NOMO-1 (cell line): ENCODE measurements around the gene NUP85.
"Not testable (repeated sequence)": the region's sequence is repeated elsewhere in the genome, so short reads cannot be mapped to it uniquely, and the experiment has no call there.

Experiments
- DNase-seq, 2 experiments: peaks; one replicate each; lab custom pipeline; 2025; ENCODE audit not compliant: unreplicated experiment in 2 of 2; lab: John Stamatoyannopoulos, UW

The NUP85 gene, protein sequence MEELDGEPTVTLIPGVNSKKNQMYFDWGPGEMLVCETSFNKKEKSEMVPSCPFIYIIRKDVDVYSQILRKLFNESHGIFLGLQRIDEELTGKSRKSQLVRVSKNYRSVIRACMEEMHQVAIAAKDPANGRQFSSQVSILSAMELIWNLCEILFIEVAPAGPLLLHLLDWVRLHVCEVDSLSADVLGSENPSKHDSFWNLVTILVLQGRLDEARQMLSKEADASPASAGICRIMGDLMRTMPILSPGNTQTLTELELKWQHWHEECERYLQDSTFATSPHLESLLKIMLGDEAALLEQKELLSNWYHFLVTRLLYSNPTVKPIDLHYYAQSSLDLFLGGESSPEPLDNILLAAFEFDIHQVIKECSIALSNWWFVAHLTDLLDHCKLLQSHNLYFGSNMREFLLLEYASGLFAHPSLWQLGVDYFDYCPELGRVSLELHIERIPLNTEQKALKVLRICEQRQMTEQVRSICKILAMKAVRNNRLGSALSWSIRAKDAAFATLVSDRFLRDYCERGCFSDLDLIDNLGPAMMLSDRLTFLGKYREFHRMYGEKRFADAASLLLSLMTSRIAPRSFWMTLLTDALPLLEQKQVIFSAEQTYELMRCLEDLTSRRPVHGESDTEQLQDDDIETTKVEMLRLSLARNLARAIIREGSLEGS

DNA sequence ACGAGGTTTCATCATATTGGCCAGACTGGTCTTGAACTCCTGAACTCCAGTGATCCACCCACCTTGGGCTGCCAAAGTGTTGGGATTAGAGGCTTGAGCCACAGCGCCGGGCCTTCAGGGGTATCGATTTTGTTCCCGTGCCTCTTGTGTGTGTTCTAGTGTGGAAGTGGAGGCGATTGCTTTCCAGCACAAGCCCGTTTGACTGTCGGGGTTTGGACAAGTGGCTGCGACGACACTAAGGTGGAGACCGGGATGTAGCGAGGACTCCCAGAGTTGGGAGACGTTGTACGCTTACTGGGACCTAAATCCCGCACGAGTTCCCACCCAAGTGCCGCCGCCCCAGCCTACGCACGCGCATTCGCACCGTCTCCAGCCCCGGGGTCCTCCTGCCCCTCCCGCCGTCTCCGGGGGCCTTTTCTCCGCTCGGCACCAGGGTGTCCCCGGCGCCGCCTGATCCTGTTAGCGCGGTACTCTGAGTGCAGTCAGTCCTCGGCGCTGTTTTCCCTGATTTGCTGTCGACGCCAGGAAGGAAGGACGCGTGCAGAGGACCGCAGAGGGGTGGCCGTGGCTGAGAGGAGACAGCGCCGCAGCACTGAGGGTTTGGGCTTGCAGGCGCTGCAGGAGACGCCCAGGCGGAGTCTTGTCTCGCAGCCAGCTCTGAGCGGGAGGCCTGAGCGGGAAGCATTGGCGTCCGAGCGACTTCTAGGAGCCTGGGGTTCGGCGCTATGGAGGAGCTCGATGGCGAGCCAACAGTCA is at the start of gene NUP85:
Gene NUP85, plus strand, starts transcription at position 643 of the 756 bp plus-strand sequence. Its CDS starts 83 bp downstream, at position 726.
- peak; percentile 90 to 92 for DNase-seq

DNA sequence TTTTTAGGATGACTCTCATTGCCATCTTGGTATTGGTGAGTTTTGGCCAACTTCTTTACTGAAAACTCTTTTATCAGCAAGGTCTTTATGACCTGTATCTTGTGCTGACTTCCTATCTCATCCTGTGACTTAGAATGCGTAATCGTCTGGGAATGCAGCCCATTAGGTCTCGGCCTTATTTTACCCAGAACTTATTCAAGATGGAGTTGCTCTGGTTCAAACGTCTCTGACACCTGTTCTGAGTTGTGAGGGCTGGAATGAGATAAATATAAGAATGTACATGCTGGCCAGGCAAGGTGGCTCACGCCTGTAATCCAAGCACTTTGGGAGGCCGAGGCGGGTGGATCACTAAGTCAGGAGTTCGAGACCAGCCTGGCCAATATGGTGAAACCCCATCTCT is 47.0 kb upstream of the NUP85 start:
- DNase-seq, result not testable (repeated sequence)

DNA sequence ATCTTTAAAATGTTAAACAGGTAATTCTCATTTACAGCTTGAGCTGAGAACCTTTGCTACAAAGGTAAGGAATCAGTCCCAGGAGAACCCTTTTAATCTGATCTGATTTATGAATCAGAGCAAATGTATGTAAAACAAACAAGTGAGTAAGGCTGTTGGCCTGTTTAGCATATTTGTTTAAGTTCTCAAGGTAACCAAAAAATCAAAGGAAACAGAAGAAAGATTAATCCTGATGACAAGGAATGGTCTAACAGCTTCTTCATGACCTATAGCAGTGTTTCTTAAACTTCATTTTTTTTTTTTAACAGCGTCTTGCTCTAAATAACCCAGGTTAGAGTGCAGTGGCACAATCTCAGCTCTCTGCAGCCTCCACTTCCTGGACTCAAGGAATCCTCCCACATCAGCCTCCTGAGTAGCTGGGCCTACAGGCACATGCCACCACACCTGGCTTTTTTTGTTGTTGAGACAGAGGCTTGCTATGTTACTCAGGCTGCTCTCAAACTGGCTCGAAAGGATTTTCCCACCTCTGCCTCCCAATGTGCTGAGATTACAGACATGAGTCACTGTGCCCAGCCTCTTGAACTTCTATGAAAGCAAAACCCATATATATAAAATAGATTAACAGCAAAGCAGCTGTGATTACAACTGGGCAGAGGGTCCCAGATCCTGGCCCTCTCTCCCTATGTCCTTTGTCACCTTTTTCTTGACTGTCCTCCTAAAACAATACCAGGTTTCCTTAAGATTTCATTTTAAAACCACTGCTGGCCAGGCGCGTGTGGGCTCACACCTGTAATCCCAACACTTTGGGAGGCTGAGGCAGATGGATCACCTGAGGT is 46.1 kb upstream of the NUP85 start:
- DNase-seq, result no peak

DNA sequence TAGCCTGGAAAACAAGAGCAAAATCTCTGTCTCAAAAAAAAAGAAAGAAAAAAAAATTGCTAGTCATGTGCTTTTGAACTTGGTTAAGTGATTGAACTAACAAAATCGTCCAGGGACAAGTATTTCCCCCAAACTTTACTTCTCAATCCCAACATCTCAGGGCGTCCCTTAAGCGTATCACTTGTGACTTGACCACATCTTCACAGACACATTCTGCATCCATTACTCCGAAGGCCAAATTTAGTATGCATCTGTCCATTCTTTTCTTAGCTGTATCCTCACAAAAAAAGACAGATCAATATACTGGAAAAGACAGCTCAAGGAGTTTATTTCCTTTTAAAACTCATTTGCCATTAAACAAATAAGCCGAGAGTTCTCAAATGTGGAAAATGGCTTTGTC is 45.3 kb upstream of the NUP85 start:
- DNase-seq, result no peak

DNA sequence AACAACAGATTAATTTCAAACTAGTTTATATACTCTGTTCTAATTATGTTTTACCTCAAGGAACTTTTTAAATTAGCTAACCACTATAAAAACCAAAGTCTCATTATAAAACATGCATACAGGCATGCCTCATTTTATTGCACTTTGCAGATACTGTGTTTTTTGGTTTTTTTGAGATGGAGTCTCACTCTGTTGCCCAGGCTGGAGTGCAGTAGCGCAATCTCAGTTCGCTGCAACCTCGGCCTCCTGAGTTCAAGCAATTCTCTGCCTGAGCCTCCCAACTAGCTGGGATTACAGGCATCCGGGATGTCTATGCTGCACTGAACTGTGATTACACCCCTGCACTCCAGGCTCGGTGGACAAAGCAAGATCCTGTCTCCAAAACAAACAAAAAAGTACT is 42.4 kb upstream of the NUP85 start:
- DNase-seq, result no peak

DNA sequence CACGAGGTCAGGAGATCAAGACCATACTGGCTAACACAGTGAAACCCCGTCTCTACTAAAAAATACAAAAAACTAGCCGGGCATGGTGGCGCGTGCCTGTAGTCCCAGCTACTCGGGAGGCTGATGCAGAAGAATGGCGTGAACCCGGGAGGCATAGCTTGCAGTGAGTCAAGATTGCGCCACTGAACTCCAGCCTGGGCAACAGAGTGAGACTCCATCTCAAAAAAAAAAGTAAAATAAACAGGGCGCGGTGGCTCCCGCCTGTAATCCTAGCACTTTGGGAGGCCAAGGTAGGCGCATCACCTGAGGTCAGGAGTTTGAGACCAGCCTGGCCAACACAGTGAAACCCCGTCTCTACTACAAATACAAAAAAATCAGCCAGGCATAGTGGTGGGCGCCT is 40.9 kb upstream of the NUP85 start:
- DNase-seq, result not testable (repeated sequence)

DNA sequence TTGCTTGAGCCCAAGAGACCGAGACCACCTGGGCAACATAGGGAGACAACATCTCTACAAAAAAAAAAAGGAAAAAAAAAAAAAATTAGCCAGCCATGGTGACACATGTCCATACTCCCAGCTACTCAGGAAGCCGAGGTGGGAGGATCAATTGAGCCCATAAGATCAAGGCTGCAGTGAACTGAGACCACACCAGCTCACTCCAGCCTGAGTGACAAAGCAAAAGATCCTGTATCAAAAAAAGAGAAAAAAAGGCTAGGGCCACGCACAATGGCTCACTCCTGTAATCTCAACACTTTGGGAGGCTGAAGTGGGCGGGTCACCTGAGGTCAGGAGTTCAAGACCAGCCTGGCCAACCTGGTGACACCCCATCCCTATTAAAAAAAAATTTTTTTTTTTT is 36.5 kb upstream of the NUP85 start:
- no peak for DNase-seq

DNA sequence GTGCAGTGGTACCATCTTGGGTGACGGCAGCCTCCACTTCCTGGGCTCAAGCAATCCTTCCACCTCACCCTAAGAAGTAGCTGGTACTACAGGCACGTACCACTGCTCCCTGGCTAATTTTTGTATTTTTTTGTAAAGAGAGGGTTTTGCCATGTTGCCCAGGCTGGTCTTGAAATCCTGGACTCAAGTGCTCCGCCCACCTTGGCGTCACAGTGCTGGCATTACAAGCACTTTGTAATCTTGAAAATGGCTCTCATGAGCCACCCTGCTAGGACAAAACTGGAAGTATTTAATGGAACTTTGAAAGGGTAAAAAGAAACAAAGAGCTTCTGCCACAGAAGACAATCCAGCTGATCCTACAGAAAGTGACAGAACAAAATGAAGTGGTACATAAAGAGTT is 32.0 kb upstream of the NUP85 start:
- DNase-seq, result no peak

DNA sequence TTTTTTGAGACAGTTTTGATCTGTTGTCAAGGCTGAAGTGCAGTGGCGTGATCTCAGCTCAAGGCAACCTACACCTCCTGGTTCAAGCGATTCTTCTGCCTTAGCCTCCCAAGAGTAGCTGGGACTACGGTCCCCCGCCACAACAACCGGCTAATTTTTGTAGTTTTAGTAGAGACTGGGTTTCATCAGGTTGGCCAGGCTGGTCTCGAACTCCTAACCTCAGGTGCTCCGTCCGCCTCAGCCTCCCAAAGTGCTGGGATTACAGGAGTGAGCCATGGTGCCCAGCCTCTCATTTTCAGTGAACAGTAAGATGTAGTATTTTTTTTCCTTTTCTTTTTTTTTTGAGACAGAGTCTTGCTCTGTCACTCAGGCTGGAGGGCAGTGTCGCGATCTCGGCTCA is 30.5 kb upstream of the NUP85 start:
- DNase-seq, result no peak

DNA sequence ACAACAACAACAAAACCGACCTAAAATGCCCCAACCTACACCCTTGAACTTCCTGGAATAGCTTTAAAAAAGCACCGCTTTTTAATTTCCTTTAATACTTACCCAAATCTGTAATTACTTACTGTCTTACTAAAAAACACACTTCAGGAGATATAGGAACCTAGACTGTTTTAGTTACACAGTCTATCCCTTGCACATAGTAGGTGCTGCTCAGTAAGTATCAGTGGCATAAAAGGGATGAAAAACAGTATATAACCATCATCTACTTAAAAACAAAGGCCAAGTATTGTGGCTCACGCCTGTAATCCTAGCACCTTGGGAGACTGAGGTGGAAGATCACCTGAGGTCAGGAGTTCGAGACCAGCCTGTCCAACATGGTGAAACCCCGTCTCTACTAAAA is 28.9 kb upstream of the NUP85 start:
- DNase-seq, result no peak

DNA sequence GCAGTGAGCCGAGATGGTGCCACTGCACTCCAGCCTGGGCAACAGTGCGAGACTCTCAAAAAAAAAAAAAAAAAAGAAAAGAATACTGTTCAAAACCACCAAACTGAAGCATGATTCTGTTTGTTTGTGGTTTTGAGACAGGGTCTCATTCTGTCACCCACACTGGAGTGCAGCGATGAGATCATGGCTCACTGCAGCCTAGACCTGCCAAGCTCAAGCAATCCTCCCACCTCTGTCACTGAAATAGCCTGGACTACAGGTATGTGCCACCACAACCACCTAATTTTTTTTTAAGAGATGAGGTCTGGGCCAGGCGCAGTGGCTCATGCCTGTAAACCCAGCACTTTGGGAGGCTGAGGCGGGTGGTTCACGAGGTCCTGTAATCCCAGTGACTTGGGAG is 27.0 kb upstream of the NUP85 start:
- DNase-seq, result no peak

DNA sequence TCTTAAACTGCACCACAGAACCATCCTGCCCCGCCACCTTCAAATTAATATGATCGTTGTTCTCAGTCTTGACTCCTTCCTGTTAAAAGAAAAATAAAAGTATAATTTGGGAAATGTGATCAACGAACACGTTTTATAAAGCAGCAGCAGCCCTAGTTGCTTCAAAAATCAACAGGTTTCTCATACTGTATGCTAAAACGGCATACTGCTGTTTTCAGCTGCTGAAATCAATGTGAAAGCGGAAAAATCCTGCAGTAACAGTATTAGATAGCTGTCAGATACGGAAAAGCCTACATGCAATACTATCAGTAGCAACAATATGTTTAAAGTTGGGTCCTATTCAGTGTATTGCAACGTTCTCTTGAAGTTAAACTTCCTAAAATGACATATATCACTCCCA is 24.4 kb upstream of the NUP85 start:
- no peak for DNase-seq

DNA sequence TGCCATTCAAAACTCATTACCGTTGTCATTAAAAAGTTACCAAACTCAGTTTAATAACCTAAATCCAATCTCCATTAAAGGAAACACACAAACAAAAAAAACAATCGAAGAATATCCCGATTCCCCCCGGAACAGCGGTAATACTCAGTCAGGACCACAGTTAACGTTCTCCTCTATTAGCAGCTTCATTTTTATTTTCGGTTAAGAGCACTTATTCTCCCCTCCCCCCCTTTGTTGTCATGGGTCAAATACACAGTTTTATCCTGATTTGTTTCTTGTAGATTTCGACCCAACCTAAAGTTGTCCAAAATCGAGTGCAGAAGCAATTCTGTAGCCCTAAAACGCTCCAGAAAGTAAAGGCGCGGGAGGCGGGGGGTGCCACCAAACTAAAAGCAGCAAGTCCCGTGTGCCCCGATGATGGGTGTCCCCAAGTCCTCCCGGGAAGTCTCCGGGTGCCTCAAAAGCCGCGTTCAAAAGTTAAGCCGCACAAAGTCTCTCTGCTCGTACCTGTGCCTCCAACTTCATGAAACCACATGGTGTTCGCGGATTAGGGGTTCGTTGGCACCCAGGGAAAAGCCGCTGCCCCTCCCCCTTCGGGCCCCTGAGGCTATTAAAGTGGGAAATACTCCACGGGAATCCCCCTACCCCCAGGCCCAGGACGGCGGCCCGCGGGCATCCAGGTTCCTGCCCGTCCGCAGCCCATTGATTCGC is 23.7 kb upstream of the NUP85 start:
- peak in 1 of 2 experiments; percentile 13 for DNase-seq

DNA sequence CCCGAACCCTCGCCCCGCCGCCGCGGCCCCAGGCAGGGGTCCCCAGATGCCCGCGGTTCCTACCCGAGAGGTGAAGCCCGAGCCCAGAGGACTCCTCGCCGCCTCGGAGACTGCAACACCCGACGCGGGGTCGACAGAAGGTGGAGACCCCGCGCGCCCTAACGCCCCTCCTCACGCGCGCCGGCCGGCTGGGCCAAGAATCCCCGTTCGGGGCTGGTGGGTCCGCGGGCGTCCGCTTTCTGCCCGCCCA is 23.2 kb upstream of the NUP85 start:
- DNase-seq, result no peak

DNA sequence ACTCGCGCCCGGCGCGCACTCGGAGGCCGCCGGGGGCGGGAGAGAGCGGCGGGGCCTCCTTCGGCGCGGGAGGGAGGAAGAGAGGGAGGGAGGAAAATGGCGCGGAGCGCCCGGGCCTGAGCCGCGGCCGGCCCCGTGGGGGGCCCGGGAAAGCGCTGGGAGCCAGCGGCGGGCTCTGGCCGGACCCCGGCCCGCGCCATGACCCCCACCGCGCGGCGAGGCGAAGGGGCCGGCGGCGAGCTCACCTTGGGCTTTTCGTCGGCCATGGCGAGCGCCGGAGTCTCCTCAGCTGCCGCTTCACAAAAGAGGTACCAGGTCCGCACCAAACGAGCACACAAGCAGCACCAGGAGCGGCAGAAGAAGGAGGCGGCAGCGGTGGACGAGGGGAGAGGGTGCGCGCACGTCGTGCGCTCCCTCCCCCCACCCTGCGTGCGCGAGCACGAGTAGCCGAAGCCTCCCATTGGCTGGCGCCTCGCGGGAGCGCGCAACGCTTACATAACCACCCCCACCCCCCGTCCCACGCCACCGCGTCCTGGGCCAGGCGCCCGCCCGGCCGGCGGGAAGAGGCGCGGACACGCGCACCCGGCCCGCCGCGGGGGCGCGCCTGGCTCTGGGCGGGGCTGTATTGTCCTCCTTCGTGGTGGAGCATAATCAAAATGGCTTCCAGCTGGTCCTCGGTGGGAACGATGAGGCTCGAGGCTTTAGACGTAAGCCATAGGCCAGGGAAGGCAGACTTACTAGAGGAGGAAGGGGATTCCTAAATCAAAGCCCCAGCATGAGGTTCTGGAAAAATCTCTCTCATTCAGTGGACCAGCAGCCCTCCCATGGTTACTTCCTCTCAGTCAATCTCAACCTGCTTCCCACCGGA is 22.7 kb upstream of the NUP85 start, which contains the start of gene SUMO2:
Gene SUMO2, minus strand, starts transcription at position 391 of the 868 bp plus-strand sequence. Its CDS starts 125 bp downstream, at position 266.
- DNase-seq, result peak; percentile 74 to 88

DNA sequence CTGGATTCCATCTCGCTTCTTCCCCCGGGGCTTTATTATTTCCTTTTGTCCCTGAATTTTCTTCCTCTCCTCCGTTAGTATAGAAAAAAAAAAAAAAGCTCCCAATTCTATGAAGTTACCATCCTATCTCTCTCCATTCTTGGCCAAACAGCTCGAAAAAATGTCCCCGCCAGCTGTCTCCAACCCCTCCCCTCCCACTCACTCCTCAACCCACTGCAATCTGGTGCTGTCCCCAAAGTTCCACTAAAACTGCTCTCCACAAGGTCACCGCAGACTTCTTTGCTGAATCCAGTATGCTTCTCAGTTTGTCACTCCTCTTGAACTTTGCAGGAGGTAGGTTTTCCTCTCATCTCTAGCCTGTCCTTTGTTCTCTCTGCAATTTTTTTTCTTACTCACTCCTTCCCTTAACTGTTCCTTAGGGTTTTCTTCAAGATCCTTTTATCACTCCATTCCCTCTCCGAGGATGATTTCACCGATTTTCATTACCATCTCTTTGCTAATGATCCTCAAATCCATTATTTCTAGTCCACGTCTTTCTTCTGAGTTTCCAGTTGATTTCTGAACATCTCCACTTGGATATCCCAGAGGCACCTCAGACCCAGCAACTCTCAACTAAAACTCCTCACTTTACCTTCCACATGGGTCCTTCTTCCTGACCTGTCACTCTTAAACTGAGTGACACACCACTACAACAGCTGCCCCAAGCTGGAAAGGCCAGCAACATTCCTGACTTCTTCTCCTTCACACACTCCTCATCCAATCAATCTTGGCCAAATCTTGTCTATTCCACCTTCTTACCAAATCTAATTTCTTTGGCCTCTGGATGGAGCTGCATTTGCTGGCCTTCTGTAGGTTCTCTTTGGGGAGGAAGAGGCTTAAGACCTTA is 21.2 kb upstream of the NUP85 start:
- DNase-seq, result no peak

DNA sequence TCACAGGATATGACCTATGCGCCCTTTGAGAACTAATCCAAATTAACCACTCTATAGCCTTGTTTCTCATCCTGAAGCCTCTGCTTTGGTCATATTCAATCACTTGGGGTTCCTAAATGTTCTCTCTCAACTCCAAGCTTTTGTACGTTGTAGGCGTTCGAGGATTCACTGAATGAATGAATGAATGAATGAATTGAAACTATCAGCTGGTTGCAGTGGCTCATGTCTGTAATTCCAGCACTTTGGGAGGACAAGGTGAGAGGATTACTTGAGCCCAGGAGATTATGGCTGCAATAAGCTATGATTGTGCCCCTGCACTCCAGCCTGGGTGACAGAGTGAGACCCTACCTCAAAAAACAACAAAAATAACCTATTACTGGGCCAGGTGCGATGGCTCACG is 16.9 kb upstream of the NUP85 start:
- no peak for DNase-seq

DNA sequence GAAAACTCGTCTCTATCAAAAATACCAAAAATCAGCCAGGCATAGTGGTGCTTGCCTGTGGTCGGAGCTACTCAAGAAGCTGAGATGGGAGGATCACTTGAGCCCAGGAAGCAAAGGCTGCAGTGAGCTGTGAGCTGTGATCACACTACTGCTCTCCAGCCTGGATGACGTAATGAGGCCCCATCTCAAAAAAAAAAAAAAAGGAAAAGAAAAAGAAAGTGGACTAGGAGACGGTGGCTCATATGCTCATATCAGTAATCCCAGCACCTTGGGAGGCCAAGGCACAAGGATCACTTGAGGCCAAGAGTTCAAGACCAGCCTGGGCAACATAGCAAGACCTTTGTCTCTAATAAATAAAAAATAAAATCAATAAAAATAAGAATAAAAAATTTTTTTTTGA is 13.9 kb upstream of the NUP85 start:
- peak; percentile 15 to 33 for DNase-seq
